Endodermal cell (in vitro differentiated cells): ENCODE measurements around the gene GALNT14. TPM values are rescaled to one million over a fixed set of nuclear protein-coding genes. Genes with fewer than 3 reads are reported as not detected.

Experiments used
- DNase-seq: peaks from one replicate; pipeline ENCODE4 v3.0.0-alpha.2; 2017
- H3K27ac ChIP-seq: 2 replicates; pipeline ENCODE4 v1.5.1; 2013; ENCODE audit warnings: mild to moderate bottlenecking, low read depth, low read length, moderate library complexity
- H3K27me3 ChIP-seq: 2 replicates; pipeline ENCODE4 v1.6.1; 2013; ENCODE audit warnings: mild to moderate bottlenecking, low read length, moderate library complexity; ENCODE audit not compliant: insufficient read depth, control insufficient read depth, poor library complexity, severe bottlenecking
- H3K36me3 ChIP-seq: 2 replicates; pipeline ENCODE4 v1.7.0; 2013; ENCODE audit warnings: mild to moderate bottlenecking, low read length, moderate library complexity; ENCODE audit not compliant: control insufficient read depth, insufficient read depth
- H3K4me1 ChIP-seq: one replicate; pipeline ENCODE4 v1.7.0; 2013; ENCODE audit warnings: low read length; ENCODE audit not compliant: control insufficient read depth, insufficient read depth
- H3K4me3 ChIP-seq: 2 replicates; pipeline ENCODE4 v1.5.1; 2013; ENCODE audit warnings: mild to moderate bottlenecking, low read length, moderate library complexity
- H3K9ac ChIP-seq: 2 replicates; pipeline ENCODE4 v1.6.1; 2013; ENCODE audit warnings: mild to moderate bottlenecking, low read length, moderate library complexity; ENCODE audit not compliant: poor library complexity, severe bottlenecking; ENCODE audit errors: extremely low read depth
- H3K9me3 ChIP-seq: 2 replicates; pipeline ENCODE4 v1.6.1; 2013; ENCODE audit warnings: mild to moderate bottlenecking, low read length, moderate library complexity; ENCODE audit not compliant: control insufficient read depth
- H3K27ac Mint-ChIP-seq: 2 replicates; pipeline ENCODE4 v1.8.0; 2020; ENCODE audit warnings: mixed read lengths
- H3K27me3 Mint-ChIP-seq: 2 replicates; pipeline ENCODE4 v1.8.0; 2021; ENCODE audit warnings: mild to moderate bottlenecking, mixed read lengths; ENCODE audit not compliant: insufficient read depth
- H3K36me3 Mint-ChIP-seq: 2 replicates; pipeline ENCODE4 v1.8.0; 2020; ENCODE audit warnings: low read depth, mixed read lengths
- H3K4me1 Mint-ChIP-seq: 2 replicates; pipeline ENCODE4 v1.8.0; 2020; ENCODE audit warnings: mixed read lengths
- H3K4me3 Mint-ChIP-seq: 2 replicates; pipeline ENCODE4 v1.8.0; 2020; ENCODE audit warnings: mild to moderate bottlenecking, moderate library complexity, mixed read lengths
- H3K9me3 Mint-ChIP-seq: 2 replicates; pipeline ENCODE4 v1.8.0; 2020; ENCODE audit warnings: mild to moderate bottlenecking, mixed read lengths
- WGBS, 2 experiments: methylation state at CpG; one replicate each; pipeline versions ENCODE4 v1.1.5 to v1.1.7; 2013; ENCODE audit warnings: missing lambda C conversion rate in 2 of 2, mixed read lengths in 1 of 2; ENCODE audit not compliant: insufficient coverage in 1 of 2, insufficient read length in 1 of 2; 5-methylcytosine and 5-hydroxymethylcytosine counted together
- total RNA-seq, 2 donors: library from RNA; stranded (reverse); fragmentation: NEBNext Ultra II Directional in 1 of 2; extraction: Animal tissue kit (Norgen Biotek cat#: 25700) in 1 of 2; gene quantifications; 2 replicates in 1 of 2; 3 replicates in 1 of 2; pipeline ENCODE4 v1.2.1, GENCODE V29; 2021
- TF ChIP-seq, protein P1 (sequence below): fragments of 200-600 bp; sonication (generic); conservative IDR thresholded peaks from 2 replicates; pipeline ENCODE4 v1.5.0; 2021; ENCODE audit warnings: antibody characterized with exemption, mild to moderate bottlenecking

GALNT14 gene
- total RNA-seq, 2 donors from 2014 or later, result 1.4 TPM

DNA sequence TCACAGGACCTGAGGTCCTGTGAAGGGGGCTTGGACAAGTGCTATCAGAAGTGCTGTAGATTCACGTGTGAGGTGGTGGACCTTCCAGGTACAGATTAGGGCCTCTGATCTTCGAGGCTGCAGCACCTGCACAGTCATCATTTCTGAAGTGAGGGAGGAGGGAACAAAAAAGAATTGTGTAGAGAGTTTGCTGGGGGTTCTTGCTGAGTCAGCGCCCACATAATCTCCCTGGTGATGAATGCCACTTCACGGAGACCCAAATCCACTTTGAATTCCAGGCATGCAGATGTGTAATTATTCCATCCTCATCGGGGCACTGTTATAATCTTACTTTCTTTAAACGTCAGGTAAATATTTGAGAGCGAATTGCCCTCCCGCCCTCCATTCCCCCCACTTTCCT lies 202.4 kb downstream of the GALNT14 start:
- Mint-ChIP-seq H3K4me1 (peaks cover 12% of the 10 kb centered on the region), H3K27ac (no peak overlapping the region), H3K4me3 (no peak overlapping the region), H3K27me3 (peaks cover 7% of the 10 kb centered on the region), H3K36me3 (no peaks in the 10 kb centered on the region), H3K9me3 (no peaks in the 10 kb centered on the region)
- 90 to 97% methylated on average over 8 of the region's 8 CpGs for WGBS, 2 experiments
- DNase-seq, result no peak
- H3K27ac ChIP-seq, result no peak overlapping the region
- no peak overlapping the region for H3K9ac ChIP-seq
- no peaks in the 10 kb centered on the region for H3K9me3 ChIP-seq
- no peak overlapping the region for H3K4me3 ChIP-seq
- no peaks in the 10 kb centered on the region for H3K4me1 ChIP-seq
- no peaks in the 10 kb centered on the region for H3K27me3 ChIP-seq
- H3K36me3 ChIP-seq, result no peaks in the 10 kb centered on the region
- TF ChIP-seq, protein P1, sequence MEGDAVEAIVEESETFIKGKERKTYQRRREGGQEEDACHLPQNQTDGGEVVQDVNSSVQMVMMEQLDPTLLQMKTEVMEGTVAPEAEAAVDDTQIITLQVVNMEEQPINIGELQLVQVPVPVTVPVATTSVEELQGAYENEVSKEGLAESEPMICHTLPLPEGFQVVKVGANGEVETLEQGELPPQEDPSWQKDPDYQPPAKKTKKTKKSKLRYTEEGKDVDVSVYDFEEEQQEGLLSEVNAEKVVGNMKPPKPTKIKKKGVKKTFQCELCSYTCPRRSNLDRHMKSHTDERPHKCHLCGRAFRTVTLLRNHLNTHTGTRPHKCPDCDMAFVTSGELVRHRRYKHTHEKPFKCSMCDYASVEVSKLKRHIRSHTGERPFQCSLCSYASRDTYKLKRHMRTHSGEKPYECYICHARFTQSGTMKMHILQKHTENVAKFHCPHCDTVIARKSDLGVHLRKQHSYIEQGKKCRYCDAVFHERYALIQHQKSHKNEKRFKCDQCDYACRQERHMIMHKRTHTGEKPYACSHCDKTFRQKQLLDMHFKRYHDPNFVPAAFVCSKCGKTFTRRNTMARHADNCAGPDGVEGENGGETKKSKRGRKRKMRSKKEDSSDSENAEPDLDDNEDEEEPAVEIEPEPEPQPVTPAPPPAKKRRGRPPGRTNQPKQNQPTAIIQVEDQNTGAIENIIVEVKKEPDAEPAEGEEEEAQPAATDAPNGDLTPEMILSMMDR, result no peak

DNA sequence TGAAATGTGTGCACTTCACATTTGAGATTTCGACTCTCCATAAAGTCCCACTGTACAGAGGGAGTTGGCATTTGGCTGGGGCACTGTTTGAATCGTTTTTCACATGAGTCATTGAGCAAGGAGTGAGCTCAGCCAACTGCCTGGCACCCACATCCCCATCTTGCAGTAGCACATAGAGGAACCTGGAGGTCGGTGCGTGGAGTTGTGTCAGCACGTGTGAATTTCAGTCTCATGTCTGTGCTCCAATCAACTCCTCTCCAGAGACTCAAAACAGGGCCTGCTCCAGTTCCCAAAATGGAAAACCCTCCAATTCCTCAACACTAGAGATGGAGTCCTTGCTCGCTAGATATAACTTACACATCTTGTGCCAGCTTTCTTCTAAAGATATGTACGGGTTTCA lies 204.2 kb downstream of the GALNT14 start:
- no peak overlapping the region for H3K27ac Mint-ChIP-seq
- no peak for DNase-seq
- H3K9me3 Mint-ChIP-seq, result no peaks in the 10 kb centered on the region
- 91 to 97% methylated on average over 6 to 7 of the region's 7 CpGs for WGBS, 2 experiments
- peaks cover 12% of the 10 kb centered on the region for H3K4me1 Mint-ChIP-seq
- Histone ChIP-seq H3K4me1 (no peaks in the 10 kb centered on the region), H3K4me3 (no peak overlapping the region), H3K36me3 (no peaks in the 10 kb centered on the region), H3K9ac (no peak overlapping the region), H3K9me3 (no peaks in the 10 kb centered on the region), H3K27ac (no peak overlapping the region), H3K27me3 (no peaks in the 10 kb centered on the region)
- H3K36me3 Mint-ChIP-seq, result no peaks in the 10 kb centered on the region
- H3K4me3 Mint-ChIP-seq, result no peak overlapping the region
- H3K27me3 Mint-ChIP-seq, result peaks cover 3% of the 10 kb centered on the region
- TF ChIP-seq, protein P1, result no peak

DNA sequence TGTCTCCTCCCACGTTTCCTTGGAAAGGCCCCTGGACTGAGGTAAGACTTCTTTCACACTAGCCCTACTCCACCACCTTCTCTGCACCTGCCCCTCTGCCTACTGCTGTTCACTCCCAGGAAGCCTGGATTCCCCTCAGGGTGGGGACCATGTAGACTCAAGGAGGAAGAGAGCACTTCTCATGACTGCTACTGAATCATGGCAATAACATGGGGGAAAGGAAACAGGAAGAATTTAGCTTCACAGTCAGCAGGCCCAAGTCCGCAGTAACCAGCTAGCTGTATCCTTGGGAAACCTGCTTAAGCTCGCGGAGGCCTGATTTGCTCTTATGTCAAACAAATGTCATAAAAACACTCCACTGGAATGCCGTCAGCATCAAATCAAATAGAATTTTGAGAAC lies 204.7 kb downstream of the GALNT14 start:
- 80 to 87% methylated on average over 3 to 5 of the region's 5 CpGs for WGBS, 2 experiments
- Histone ChIP-seq H3K4me3 (no peak overlapping the region), H3K27ac (no peak overlapping the region), H3K27me3 (no peaks in the 10 kb centered on the region), H3K9me3 (no peaks in the 10 kb centered on the region), H3K9ac (no peak overlapping the region), H3K36me3 (no peaks in the 10 kb centered on the region), H3K4me1 (no peaks in the 10 kb centered on the region)
- Mint-ChIP-seq H3K36me3 (no peaks in the 10 kb centered on the region), H3K9me3 (no peaks in the 10 kb centered on the region), H3K4me1 (peaks cover 12% of the 10 kb centered on the region), H3K27me3 (no peaks in the 10 kb centered on the region), H3K4me3 (no peak overlapping the region), H3K27ac (no peak overlapping the region)
- TF ChIP-seq, protein P1, result no peak
- no peak for DNase-seq
